Lower lobe of right lung (tissue), 2 donors: ENCODE measurements around the gene SCGN. TPM values are rescaled to one million over a fixed set of nuclear protein-coding genes. Genes with fewer than 3 reads are reported as not detected.

Source experiments
- ATAC-seq, 2 donors: fragments of 200-7000 bp; cut with Tn5 transposase; one replicate each; pipeline ENCODE4 v1.9.1; 2020 to 2022; ENCODE audit warnings: mild to moderate bottlenecking in 2 of 2, moderate library complexity in 2 of 2
- DNase-seq: peaks from one replicate; pipeline ENCODE4 v3.0.0-alpha.2; 2020
- H3K27ac ChIP-seq: fragments of 200-600 bp; one replicate; pipeline ENCODE4 v1.8.0; 2022
- H3K27me3 ChIP-seq: fragments of 200-600 bp; one replicate; pipeline ENCODE4 v1.8.0; 2022; ENCODE audit warnings: low read depth
- H3K36me3 ChIP-seq: fragments of 200-600 bp; one replicate; pipeline ENCODE4 v1.8.0; 2022; ENCODE audit warnings: mild to moderate bottlenecking
- H3K4me1 ChIP-seq: fragments of 200-600 bp; one replicate; pipeline ENCODE4 v1.8.0; 2022
- H3K4me3 ChIP-seq: fragments of 200-600 bp; one replicate; pipeline ENCODE4 v1.8.0; 2022; ENCODE audit warnings: mild to moderate bottlenecking
- H3K9me3 ChIP-seq: fragments of 200-600 bp; one replicate; pipeline ENCODE4 v1.8.0; 2022
- intact Hi-C: fragments of 100-400 bp; cut with DNase I; formaldehyde crosslinking; loops from one replicate; pipeline ENCODE4 v1.11.0; 2022
- total RNA-seq: library from RNA; stranded (reverse); fragmentation: NEBNext Ultra II Directional; extraction: Animal tissue kit (Norgen Biotek cat#: 25700); gene quantifications from one replicate; pipeline ENCODE4 v1.2.1, GENCODE V29; 2021
- TF ChIP-seq, protein P1 (sequence below): fragments of 200-600 bp; IDR thresholded peaks from one replicate; pipeline ENCODE4 v1.8.0; 2022; ENCODE audit warnings: antibody characterized with exemption, mild to moderate bottlenecking
- donor health status: DM: no; HTN: yes; CAD: no; lungs with severe emphysema.

The SCGN gene
- total RNA-seq, 1 donor from 2014 or later = not detected

DNA sequence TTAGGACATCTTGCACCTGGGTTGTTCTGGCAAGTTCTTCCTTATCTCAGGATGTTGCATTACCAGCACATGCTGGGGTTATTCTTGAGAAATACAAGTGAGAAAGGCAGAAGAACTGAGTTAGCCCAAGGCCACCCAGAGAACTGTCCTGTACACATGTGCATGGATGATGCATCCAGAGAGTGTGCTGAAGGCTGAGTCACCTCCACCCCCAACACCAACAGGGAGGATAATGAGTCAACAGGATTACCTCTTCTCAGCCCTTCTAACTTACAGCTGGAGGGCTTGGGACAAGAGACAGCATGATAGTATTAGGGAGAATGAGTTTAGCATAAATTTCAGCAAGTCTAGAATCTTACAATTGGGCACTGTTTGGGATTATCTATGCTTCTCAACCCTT is 8.5 kb downstream of the SCGN start:
- no peak for ATAC-seq
- Histone ChIP-seq H3K36me3 (no peaks in the 10 kb centered on the region), H3K4me1 (no peaks in the 10 kb centered on the region), H3K27me3 (peaks cover 16% of the 10 kb centered on the region), H3K27ac (no peak overlapping the region), H3K9me3 (no peaks in the 10 kb centered on the region), H3K4me3 (no peak overlapping the region)
- intact Hi-C loops = no loop called here
- DNase-seq = no peak
- TF ChIP-seq, protein P1, sequence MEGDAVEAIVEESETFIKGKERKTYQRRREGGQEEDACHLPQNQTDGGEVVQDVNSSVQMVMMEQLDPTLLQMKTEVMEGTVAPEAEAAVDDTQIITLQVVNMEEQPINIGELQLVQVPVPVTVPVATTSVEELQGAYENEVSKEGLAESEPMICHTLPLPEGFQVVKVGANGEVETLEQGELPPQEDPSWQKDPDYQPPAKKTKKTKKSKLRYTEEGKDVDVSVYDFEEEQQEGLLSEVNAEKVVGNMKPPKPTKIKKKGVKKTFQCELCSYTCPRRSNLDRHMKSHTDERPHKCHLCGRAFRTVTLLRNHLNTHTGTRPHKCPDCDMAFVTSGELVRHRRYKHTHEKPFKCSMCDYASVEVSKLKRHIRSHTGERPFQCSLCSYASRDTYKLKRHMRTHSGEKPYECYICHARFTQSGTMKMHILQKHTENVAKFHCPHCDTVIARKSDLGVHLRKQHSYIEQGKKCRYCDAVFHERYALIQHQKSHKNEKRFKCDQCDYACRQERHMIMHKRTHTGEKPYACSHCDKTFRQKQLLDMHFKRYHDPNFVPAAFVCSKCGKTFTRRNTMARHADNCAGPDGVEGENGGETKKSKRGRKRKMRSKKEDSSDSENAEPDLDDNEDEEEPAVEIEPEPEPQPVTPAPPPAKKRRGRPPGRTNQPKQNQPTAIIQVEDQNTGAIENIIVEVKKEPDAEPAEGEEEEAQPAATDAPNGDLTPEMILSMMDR = no peak

DNA sequence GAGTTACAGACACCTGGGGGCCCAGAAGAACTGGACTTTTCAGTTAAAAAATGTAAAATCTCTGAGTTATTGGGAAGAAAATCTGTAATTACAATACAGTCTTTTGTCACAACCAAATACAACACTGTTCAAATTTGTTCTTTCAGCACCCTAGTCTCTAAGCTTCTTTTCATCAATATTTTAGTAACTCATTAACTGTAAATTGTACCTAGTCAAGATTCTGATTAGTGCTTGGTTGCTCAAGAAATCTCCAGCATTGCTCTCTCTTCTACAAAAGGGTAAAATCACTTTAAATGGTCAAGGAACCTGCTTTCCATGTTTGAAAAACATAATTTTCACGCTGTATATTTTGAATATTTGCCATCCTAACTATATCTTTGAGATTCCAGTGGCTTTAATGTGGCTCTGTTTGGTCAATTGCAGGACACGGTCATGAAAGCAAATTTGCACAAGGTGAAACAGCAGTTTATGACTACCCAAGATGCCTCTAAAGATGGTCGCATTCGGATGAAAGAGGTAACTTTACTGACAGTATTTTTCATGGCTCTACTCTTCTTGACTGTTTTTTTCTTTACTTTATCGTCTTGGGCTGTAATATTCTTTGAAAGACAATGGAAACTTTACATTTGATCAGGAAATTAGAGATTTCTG is 9.2 kb downstream of the SCGN start:
- intact Hi-C loops = no loop called here
- Histone ChIP-seq H3K4me3 (no peak overlapping the region), H3K9me3 (no peaks in the 10 kb centered on the region), H3K27ac (no peak overlapping the region), H3K27me3 (peaks cover 9% of the 10 kb centered on the region), H3K36me3 (no peaks in the 10 kb centered on the region), H3K4me1 (no peaks in the 10 kb centered on the region)
- ATAC-seq (no peak), DNase-seq (no peak)
- TF ChIP-seq, protein P1 = no peak

DNA sequence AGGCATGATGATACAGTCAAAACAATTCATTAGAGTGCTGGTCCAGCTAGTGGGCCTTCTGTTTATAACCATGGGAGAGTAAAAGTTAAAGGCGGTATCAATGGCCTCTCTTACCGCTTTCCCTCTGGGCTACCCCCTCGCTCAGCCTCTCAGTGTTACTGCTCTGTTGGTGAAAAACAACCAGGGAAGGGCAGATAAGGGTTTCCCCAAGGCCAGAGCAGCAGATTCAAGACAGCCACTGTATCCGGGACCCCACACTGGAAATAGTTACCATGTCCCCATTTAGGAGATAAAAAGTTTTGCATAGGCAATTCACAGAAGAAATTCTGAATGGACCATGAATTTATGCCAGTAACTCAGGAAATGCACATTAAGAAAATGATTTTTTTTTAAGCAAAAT is 13.4 kb downstream of the SCGN start:
- H3K9me3 ChIP-seq = no peaks in the 10 kb centered on the region
- no peak for ATAC-seq
- no peak overlapping the region for H3K4me3 ChIP-seq
- TF ChIP-seq, protein P1 = no peak
- H3K4me1 ChIP-seq = no peaks in the 10 kb centered on the region
- no peak overlapping the region for H3K27ac ChIP-seq
- intact Hi-C loops = no loop called here
- no peaks in the 10 kb centered on the region for H3K27me3 ChIP-seq
- DNase-seq = no peak
- H3K36me3 ChIP-seq = no peaks in the 10 kb centered on the region

DNA sequence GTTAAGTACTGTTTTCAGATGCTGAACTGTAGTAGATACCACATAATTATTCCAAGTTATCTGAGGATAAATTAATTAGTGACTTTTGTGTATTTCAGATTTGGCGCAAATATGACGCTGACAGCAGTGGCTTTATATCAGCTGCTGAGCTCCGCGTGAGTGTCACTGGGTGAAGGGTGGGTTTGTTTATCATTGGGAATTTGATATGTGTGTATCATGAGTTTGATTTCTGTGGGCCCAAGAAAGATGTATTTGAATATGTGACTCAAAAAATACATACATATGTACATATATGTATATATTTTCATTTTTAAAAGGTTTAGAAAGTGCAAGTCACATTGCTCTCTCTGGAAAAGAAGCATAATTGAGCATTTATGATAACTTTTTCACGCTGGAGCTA is 17.4 kb downstream of the SCGN start:
- Histone ChIP-seq H3K27me3 (no peaks in the 10 kb centered on the region), H3K27ac (no peak overlapping the region), H3K4me1 (no peaks in the 10 kb centered on the region), H3K9me3 (no peaks in the 10 kb centered on the region), H3K4me3 (no peak overlapping the region), H3K36me3 (no peaks in the 10 kb centered on the region)
- DNase-seq (no peak), ATAC-seq (no peak)
- intact Hi-C loops = no loop called here
- TF ChIP-seq, protein P1 = no peak

DNA sequence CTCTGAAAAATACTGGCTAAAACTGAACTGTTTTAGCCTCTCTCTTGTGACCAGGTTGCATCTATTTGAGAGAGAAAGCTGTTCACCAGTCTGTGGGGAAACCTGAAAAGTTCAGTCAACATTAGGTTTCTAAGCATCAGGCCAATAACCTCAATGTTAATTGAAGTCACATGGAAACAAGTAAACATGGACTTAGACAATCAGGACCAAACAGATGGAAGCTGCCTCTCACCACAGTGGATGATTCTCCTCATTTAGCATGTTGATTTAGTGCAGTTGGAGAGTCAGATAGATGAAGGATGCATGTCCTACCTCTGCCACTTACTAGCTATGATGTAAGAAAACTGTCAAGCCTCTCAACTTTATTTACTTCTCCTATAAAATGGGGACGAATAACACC is 18.2 kb downstream of the SCGN start:
- H3K9me3 ChIP-seq = no peaks in the 10 kb centered on the region
- DNase-seq (no peak), ATAC-seq (no peak)
- no peak overlapping the region for H3K27ac ChIP-seq
- H3K36me3 ChIP-seq = no peaks in the 10 kb centered on the region
- TF ChIP-seq, protein P1 = no peak
- intact Hi-C loops = no loop called here
- H3K4me1 ChIP-seq = no peaks in the 10 kb centered on the region
- H3K4me3 ChIP-seq = no peak overlapping the region
- no peaks in the 10 kb centered on the region for H3K27me3 ChIP-seq
